ENCODE measurements around the gene MAGIX.
"Not testable (repeated sequence)": the region's sequence is repeated elsewhere in the genome, so short reads cannot be mapped to it uniquely, and the experiment has no call there.

Gene MAGIX

GRCh38 chrX:49166914-49167739 is 4.6 kb downstream of the MAGIX start:
- no peaks in the 10 kb centered on the region for H3K36me3 Mint-ChIP-seq
- H3K4me1 Mint-ChIP-seq, result peaks cover 20 to 52% of the 10 kb centered on the region in 2 donors
- H3K27me3 Mint-ChIP-seq, result no peaks in the 10 kb centered on the region
- peak overlapping the region; percentile 95 for H3K27ac Mint-ChIP-seq
- peak overlapping the region; percentile 79 to 85 for H3K4me3 Mint-ChIP-seq
- peaks cover 0 to 3% of the 10 kb centered on the region in 2 donors for H3K9me3 Mint-ChIP-seq
- ATAC-seq (replicated peaks), result peak; percentile 43 to 44
- peak; percentile 55 for DNase-seq

DNA sequence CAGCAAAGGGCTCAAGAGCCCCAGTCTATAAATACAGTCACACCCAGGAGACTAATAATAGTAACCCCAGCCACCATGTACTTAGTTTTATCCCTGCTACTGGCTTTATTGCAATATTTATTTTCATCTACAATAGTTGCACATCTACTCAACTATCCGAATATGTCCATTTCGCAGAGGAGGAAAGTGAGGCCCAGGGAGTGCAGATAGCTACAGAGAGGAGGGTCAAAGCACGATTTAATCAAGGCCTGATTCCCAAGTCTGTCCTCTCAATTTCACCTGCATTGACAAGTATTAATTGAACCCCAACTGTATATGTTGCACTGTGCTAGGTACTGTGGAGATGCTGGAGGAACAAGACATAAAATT is 5.2 kb downstream of the MAGIX start:
- no peaks in the 10 kb centered on the region for H3K36me3 Mint-ChIP-seq
- DNase-seq (no peak), ATAC-seq (replicated peaks) (no peak)

GRCh38 chrX:49171752-49172279 is 9.3 kb downstream of the MAGIX start, which contains the start of gene PLP2:
PLP2 (plus strand) TSS chrX:49171898; CDS start chrX:49172001, 103 bp downstream.
- Mint-ChIP-seq H3K4me1 (peaks cover 28 to 57% of the 10 kb centered on the region in 2 donors), H3K27me3 (no peaks in the 10 kb centered on the region), H3K36me3 (peaks cover 17 to 29% of the 10 kb centered on the region in 2 donors), H3K4me3 (peak within 1 kb of the TSS; percentile 90 to 93), H3K9me3 (peaks cover 0 to 7% of the 10 kb centered on the region in 2 donors), H3K27ac (peak within 1 kb of the TSS; percentile 96)
- peak; percentile 45 to 58 for ATAC-seq (replicated peaks)
- peak; percentile 55 for DNase-seq

More for the DNA sequence above, 5.2 kb downstream of the MAGIX start:
- Mint-ChIP-seq H3K4me1 (peaks cover 20 to 55% of the 10 kb centered on the region in 2 donors), H3K4me3 (peak overlapping the region; percentile 79 to 85), H3K27me3 (no peaks in the 10 kb centered on the region), H3K27ac (peak overlapping the region; percentile 95), H3K9me3 (peaks cover 0 to 3% of the 10 kb centered on the region in 2 donors)

- ATAC-seq (replicated peaks) (peak; percentile 73 to 75), DNase-seq (peak; percentile 61)
- Mint-ChIP-seq H3K27ac (peak overlapping the region; percentile 96), H3K27me3 (no peaks in the 10 kb centered on the region), H3K4me1 (peaks cover 27 to 56% of the 10 kb centered on the region in 2 donors), H3K4me3 (peak overlapping the region; percentile 90 to 93), H3K36me3 (peaks cover 18 to 30% of the 10 kb centered on the region in 2 donors), H3K9me3 (peaks cover 0 to 7% of the 10 kb centered on the region in 2 donors)
Observed at GRCh38 chrX:49172280-49172780, 9.8 kb downstream of the MAGIX start.

DNA sequence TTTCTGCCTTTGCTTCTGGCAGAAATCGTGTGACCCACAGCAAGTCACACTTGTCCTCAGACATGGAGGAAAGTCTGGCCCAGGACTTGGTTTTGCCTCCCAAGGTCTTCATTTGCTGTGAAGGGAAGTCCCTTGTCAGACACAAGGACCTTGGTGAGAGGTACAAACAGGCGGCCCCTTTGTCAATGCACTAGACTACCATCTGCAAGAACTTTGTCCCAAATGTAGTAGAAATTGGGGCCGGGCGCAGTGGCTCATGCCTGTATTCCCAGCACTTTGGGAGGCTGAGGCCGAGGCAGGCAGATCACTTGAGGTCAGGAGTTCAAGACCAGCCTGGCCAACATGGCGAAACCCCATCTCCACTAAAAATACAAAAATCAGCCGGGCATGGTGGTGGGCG is 11.0 kb downstream of the MAGIX start:
- not testable (repeated sequence) for H3K27me3 Mint-ChIP-seq; H3K27ac Mint-ChIP-seq; ATAC-seq (replicated peaks); DNase-seq; H3K9me3 Mint-ChIP-seq
- H3K4me1 Mint-ChIP-seq, result peaks cover 24 to 54% of the 10 kb centered on the region in 2 donors
- peaks cover 23 to 35% of the 10 kb centered on the region in 2 donors for H3K36me3 Mint-ChIP-seq
- peak overlapping the region; percentile 90 to 93 for H3K4me3 Mint-ChIP-seq

DNA sequence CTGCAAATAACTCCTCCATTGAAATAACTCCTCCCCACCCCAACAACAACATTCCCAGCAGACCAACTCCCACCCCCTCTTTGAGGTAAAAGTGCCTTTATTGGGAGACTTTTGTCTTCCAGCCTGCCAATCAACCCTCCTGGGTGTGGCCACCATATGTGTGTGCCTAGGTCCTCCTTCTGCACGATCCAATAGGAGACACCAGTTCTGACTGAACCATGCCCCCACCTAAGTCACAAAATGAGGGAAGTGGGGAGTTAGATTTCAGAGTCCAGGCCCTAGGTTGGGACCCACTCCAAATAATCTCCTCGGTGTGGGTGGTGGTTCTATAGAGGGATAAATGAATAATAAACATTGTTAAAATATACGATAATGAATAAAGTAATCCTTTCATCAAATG is 12.2 kb downstream of the MAGIX start:
- Mint-ChIP-seq H3K27ac (peak overlapping the region; percentile 59), H3K36me3 (peaks cover 28 to 35% of the 10 kb centered on the region in 2 donors), H3K9me3 (peaks cover 0 to 7% of the 10 kb centered on the region in 2 donors), H3K27me3 (no peaks in the 10 kb centered on the region), H3K4me1 (peaks cover 20 to 51% of the 10 kb centered on the region in 2 donors), H3K4me3 (peak overlapping the region in 1 of 2 donors; percentile 29)
- ATAC-seq (replicated peaks), result no peak
- no peak for DNase-seq

- peak overlapping the region; percentile 43 for H3K27ac Mint-ChIP-seq
- peaks cover 20 to 54% of the 10 kb centered on the region in 2 donors for H3K4me1 Mint-ChIP-seq
- no peak overlapping the region for H3K4me3 Mint-ChIP-seq
- no peak for DNase-seq
- no peak for ATAC-seq (replicated peaks)
- H3K36me3 Mint-ChIP-seq, result peaks cover 34 to 40% of the 10 kb centered on the region in 2 donors
- no peaks in the 10 kb centered on the region for H3K27me3 Mint-ChIP-seq
- peaks cover 0 to 7% of the 10 kb centered on the region in 2 donors for H3K9me3 Mint-ChIP-seq
Observed at GRCh38 chrX:49175435-49176274, 13.1 kb downstream of the MAGIX start.

DNA sequence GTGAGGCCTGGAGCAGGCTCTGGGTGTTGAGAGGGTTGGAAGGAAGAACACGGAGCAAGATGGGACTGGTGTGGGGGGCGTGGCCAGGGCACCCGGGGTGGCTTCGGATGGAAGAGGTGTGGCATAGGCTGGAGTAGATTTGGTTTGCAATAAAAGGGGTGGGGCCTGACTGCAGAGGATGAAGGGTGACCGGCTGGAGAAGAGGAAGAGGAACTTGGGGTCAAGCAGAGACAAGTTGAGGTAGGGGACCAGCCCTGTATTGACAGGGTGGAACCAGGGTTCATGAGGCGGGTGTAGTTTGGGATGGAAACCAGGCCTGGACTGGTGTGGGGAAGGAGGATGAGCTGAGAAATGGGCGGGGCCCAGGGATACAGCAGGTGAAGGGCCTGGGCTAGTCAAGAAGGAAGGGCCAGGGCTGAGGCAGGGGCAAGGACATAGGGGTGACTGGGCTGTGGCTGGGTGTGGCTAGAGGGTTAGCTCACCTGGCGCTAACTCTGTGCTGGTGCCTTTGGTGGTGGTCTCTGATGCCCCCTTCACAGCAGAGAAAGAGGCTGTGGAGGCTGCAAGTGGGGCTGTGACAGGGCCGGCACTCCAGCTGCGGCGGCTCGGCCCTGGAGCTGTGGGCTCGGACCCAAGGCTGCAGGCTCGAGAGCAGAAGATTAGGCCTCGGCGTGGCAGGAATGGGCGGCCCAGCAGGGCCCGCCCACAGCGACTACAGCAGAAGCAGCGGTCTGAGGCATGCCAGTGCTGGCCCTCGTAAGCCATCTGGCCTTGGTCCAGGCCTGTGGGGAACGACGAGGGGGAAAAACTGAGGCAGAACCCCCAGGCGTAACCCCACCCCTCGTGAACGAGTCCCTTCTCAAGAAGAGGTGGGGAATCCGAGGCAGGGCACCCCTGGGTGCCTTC is 14.1 kb downstream of the MAGIX start:
- Mint-ChIP-seq H3K27me3 (no peaks in the 10 kb centered on the region), H3K27ac (peak overlapping the region; percentile 49), H3K4me1 (peaks cover 20 to 56% of the 10 kb centered on the region in 2 donors), H3K4me3 (peak overlapping the region; percentile 11 to 59), H3K36me3 (peaks cover 35 to 40% of the 10 kb centered on the region in 2 donors), H3K9me3 (peaks cover 0 to 7% of the 10 kb centered on the region in 2 donors)
- DNase-seq (no peak), ATAC-seq (replicated peaks) (no peak)

DNA sequence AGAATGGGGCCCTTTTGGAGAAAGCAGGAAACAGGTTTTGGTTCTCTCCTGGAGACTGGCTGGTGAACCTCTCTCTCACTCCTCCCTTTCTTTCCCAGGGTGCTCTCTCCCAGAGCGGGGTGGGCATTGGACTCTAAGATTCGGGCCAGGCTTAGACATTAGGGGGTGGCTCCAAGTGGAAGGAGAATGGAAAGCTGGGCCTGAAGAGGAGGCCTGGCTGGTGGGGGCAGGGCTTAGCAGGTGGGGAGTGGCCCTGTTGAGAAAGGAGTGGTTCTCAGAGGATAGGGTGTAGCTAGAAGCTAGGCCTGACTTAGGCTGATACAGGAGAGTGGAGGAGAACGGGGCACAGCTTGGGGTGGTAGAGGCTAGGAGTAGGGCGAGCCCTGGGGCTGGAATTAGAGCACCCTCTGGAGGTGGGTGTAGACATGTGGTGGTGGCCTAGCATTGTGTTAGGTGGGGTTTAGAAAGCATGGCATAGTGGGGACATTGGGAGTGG is 14.8 kb downstream of the MAGIX start:
- H3K4me3 Mint-ChIP-seq, result no peak overlapping the region
- DNase-seq (no peak), ATAC-seq (replicated peaks) (peak; percentile 10 to 21)
- H3K9me3 Mint-ChIP-seq, result peaks cover 0 to 7% of the 10 kb centered on the region in 2 donors
- no peaks in the 10 kb centered on the region for H3K27me3 Mint-ChIP-seq
- peaks cover 39 to 44% of the 10 kb centered on the region in 2 donors for H3K36me3 Mint-ChIP-seq
- H3K4me1 Mint-ChIP-seq, result peaks cover 20 to 56% of the 10 kb centered on the region in 2 donors
- no peak overlapping the region for H3K27ac Mint-ChIP-seq

- no peak overlapping the region for H3K27ac Mint-ChIP-seq
- peaks cover 43 to 47% of the 10 kb centered on the region in 2 donors for H3K36me3 Mint-ChIP-seq
- no peaks in the 10 kb centered on the region for H3K27me3 Mint-ChIP-seq
- no peak for ATAC-seq (replicated peaks)
- H3K9me3 Mint-ChIP-seq, result peaks cover 0 to 7% of the 10 kb centered on the region in 2 donors
- H3K4me3 Mint-ChIP-seq, result no peak overlapping the region
- no peak for DNase-seq
- H3K4me1 Mint-ChIP-seq, result peaks cover 20 to 52% of the 10 kb centered on the region in 2 donors
Observed at GRCh38 chrX:49177873-49178480, 15.4 kb downstream of the MAGIX start.

DNA sequence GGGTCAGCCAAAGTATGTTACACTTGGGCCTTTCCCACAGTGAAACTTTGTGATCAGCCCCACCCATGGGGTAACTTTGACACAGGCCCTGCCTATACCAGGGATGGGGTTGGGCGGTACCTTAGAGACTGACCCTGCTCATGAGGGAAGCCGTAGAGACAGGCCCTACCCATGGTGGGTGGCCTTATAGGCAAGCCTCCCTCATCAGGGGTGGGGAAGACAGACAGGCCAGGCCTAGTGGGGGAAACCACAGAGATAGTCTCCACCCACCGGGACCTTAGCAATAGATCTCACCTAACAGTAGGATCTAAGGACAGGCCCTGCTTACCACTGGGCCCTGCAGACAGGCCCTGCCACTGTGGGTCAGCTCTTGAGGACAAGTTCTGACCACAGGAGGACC is 16.0 kb downstream of the MAGIX start:
- Mint-ChIP-seq H3K4me1 (peaks cover 20 to 48% of the 10 kb centered on the region in 2 donors), H3K9me3 (peaks cover 0 to 7% of the 10 kb centered on the region in 2 donors), H3K4me3 (no peak overlapping the region), H3K36me3 (peaks cover 43 to 44% of the 10 kb centered on the region in 2 donors), H3K27me3 (no peaks in the 10 kb centered on the region), H3K27ac (no peak overlapping the region)
- ATAC-seq (replicated peaks), result no peak
- no peak for DNase-seq

DNA sequence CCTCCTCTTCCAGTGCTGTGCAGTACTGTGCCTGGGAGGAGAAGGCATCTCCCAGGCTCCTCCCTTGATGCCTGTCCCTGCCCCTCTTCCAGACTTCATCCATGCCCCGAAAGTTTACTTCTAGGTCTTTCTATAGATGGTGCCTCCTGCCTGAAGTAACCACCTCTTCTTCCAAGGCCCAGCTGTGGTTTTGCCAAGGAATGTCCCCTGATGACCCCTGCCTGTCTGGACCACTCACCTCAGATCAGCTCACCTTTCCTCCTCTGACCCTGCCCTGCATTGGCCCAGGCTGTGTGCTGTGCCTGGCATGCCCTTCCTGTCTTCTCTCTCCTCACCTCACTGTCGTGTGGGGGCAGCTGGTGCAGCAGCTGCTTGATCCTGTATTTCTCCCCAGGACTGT is 16.8 kb downstream of the MAGIX start:
- H3K27ac Mint-ChIP-seq, result peak overlapping the region; percentile 26

More for the DNA sequence above, 16.8 kb downstream of the MAGIX start:
- peaks cover 0 to 7% of the 10 kb centered on the region in 2 donors for H3K9me3 Mint-ChIP-seq
- H3K36me3 Mint-ChIP-seq, result peaks cover 43 to 44% of the 10 kb centered on the region in 2 donors
- H3K27me3 Mint-ChIP-seq, result no peaks in the 10 kb centered on the region
- H3K4me3 Mint-ChIP-seq, result no peak overlapping the region
- DNase-seq (no peak), ATAC-seq (replicated peaks) (no peak)
- H3K4me1 Mint-ChIP-seq, result peaks cover 22 to 51% of the 10 kb centered on the region in 2 donors
